SJCRH30 (cell line): ENCODE measurements around the gene KLC1. TPM values are rescaled to one million over a fixed set of nuclear protein-coding genes. Genes with fewer than 3 reads are reported as not detected.
A peak's percentile ranks its signal among the peaks of the same experiment; 100 is the strongest.
"Not testable (repeated sequence)": the region's sequence is repeated elsewhere in the genome, so short reads cannot be mapped to it uniquely, and the experiment has no call there.

ENCODE experiments used
- DNase-seq, 2 experiments: peaks; one replicate each; pipeline ENCODE4 v3.0.0-alpha.2; 2015 to 2020
- H3K27ac ChIP-seq: fragments of 250-450 bp; sonication (Bioruptor Pico); 2 replicates; pipeline ENCODE4 v1.5.1; 2020; ENCODE audit warnings: mild to moderate bottlenecking, moderate library complexity
- H3K27me3 ChIP-seq: fragments of 250-450 bp; sonication (Bioruptor Pico); 2 replicates; pipeline ENCODE4 v1.5.1; 2020; ENCODE audit warnings: mild to moderate bottlenecking, moderate library complexity
- H3K36me3 ChIP-seq: fragments of 250-450 bp; sonication (Bioruptor Pico); 2 replicates; pipeline ENCODE4 v1.5.1; 2020; ENCODE audit warnings: mild to moderate bottlenecking, moderate library complexity
- H3K4me1 ChIP-seq: fragments of 250-450 bp; sonication (Bioruptor Pico); 2 replicates; pipeline ENCODE4 v1.5.1; 2020; ENCODE audit warnings: mild to moderate bottlenecking, moderate library complexity
- H3K4me3 ChIP-seq: fragments of 250-450 bp; sonication (Bioruptor Pico); 2 replicates; pipeline ENCODE4 v1.5.1; 2020; ENCODE audit warnings: mild to moderate bottlenecking, moderate library complexity
- H3K9me3 ChIP-seq: fragments of 250-450 bp; sonication (Bioruptor Pico); replicated peaks from 2 replicates; pipeline ENCODE4 v1.5.1; 2020; ENCODE audit warnings: mild to moderate bottlenecking, moderate library complexity
- total RNA-seq: library from RNA; depleted of rRNA; stranded (reverse); fragments of >200 nt; shearing (Covaris generic); gene quantifications from 2 replicates; pipeline ENCODE4 v1.2.3, GENCODE V29; 2014; rRNA removed

Gene KLC1
- total RNA-seq: 156 and 175 TPM in 2 replicates

DNA sequence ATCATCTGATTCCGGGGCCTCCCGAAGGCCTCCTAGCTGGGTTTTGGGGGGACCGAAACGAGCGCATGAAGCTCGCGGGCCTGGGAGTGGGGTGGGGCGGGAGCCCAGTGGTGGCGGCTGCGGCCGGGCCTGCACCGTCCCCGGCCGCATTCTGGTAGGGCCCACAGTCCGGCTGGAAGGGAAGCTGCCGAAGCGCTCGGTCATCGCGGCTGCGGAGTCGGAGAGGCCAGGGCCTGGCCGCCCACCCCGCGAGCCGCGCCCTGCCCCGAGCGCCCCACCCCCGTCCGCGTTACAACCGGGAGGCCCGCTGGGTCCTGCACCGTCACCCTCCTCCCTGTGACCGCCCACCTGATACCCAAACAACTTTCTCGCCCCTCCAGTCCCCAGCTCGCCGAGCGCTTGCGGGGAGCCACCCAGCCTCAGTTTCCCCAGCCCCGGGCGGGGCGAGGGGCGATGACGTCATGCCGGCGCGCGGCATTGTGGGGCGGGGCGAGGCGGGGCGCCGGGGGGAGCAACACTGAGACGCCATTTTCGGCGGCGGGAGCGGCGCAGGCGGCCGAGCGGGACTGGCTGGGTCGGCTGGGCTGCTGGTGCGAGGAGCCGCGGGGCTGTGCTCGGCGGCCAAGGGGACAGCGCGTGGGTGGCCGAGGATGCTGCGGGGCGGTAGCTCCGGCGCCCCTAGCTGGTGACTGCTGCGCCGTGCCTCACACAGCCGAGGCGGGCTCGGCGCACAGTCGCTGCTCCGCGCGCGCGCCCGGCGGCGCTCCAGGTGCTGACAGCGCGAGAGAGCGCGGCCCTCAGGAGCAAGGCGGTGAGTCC lies at the start of gene KLC1:
Gene KLC1, plus strand, starts transcription at position 528 of the 819 bp plus-strand sequence. CDS start 25,354 bp downstream, outside the sequence.
- Histone ChIP-seq H3K27me3 (no peaks in the 10 kb centered on the region), H3K36me3 (peaks cover 4% of the 10 kb centered on the region), H3K9me3 (no peaks in the 10 kb centered on the region), H3K4me1 (peaks cover 34% of the 10 kb centered on the region), H3K4me3 (peak within 1 kb of the TSS; percentile 98), H3K27ac (peak within 1 kb of the TSS; percentile 62)
- DNase-seq: peak; percentile 81 to 82

DNA sequence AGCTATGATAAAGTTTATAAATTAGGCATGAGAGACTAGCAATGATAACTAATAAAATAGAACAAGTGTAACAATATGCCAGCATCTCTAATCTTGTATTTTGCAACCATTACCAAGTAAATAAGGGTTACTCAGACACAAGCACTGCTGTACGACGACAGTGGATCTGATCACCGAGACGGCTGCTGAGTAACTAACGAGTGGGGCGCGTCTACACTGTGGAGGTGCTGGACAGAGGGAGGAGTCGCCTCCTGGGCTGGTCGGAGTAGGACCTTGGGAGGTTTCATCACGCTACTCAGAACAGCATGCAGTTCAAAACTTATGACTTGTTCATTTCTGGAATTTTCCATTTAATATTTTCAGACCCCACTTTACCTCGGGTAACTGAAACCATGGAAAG lies 47.8 kb upstream of the KLC1 start:
- Histone ChIP-seq H3K36me3 (peaks cover 20% of the 10 kb centered on the region; the same call in 1 of the 2 replicates), H3K4me3 (no peak overlapping the region), H3K9me3 (no peaks in the 10 kb centered on the region), H3K4me1 (peaks cover 8% of the 10 kb centered on the region; the same call in 1 of the 2 replicates), H3K27ac (no peak overlapping the region), H3K27me3 (no peaks in the 10 kb centered on the region)
- DNase-seq: no peak

DNA sequence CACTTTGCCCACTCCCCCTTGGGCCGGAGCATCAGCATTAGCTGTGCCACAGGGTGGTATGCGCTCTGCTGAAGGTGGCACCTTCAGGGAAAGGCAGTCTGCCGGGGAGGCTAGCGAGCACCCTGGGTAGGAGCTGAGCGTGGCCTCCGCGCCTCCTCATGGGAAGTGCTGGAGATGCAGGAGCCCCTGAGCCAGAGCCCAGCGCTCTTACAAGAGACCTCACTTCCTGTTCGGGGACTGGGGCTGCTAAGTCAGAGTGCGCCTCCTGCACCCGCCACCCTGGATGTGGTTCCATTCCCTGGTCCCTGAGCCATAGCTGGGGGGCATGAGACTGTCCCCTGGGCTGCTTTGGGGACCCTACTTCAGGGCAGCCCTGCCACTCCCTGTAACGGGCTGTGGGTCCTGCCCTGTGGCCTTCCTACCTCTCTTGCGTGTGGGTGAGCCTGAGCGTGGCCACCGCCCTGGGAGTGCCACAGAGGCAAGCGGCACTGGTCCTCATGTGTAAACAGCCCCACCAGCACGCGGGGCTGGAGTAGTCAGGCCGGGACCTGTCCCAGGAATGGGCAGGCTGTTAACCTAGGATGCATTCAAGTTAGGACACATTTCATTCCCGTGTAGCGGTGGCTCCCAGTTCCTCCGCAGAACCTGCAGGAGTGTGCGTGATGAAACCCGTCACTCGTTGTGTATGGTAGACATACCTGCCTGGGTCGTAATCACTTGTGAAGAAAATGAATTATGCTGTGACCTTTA lies 46.9 kb upstream of the KLC1 start:
- Histone ChIP-seq H3K9me3 (no peaks in the 10 kb centered on the region), H3K27ac (no peak overlapping the region), H3K4me1 (no peaks in the 10 kb centered on the region; the same call in 1 of the 2 replicates), H3K4me3 (no peak overlapping the region), H3K27me3 (no peaks in the 10 kb centered on the region), H3K36me3 (peaks cover 25% of the 10 kb centered on the region)
- DNase-seq: no peak

DNA sequence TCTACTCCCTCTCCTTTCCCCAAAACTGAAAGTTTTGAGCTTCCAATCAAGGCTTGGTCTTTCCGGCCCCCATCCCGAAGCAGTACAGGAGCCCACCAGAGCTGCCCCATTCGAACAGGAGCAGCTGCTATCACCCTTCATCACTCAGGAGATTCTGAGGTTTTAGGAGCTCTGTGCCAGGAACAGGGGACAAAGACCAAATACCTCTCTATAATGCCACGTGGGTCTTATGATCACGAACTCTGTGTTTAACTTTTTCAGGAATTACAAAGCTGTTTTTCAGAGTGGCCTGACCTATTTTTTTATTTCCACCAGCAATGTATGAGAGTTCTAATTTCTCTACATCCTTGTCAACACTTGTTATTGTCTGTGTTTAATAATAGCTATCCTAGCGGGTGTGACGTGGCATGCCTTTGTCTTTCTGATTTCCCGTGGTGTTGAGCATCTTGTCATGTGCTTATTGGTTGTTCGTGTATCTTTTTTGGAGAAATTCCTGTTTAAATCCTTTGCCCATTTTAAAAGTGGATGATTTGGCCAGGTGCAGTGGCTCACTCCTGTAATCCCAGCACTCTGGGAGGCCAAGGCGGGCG lies 44.6 kb upstream of the KLC1 start:
- Histone ChIP-seq H3K36me3 (peaks cover 23% of the 10 kb centered on the region), H3K4me3 (no peak overlapping the region), H3K9me3 (no peaks in the 10 kb centered on the region), H3K27me3 (no peaks in the 10 kb centered on the region), H3K4me1 (no peaks in the 10 kb centered on the region), H3K27ac (no peak overlapping the region)
- DNase-seq: no peak

DNA sequence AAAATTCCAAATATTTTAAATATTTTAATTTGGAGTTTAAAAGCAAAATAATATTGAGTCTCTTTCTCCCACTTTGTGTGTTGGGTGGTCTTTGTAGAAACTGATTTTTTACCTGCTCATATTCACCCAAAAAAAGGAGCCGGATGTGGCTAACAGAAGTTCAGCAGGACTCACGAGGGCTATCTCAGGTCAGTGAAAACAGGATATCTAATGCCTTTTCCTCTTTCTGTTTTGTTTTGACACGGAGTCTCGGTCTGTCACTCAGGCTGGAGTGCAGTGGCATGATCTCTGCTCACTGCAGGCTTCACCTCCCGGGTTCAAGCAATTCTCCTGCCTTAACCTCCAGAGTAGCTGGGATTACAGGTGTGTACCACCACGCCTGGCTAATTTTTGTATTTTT lies 35.4 kb upstream of the KLC1 start:
- H3K9me3 ChIP-seq: no peaks in the 10 kb centered on the region
- DNase-seq: no peak
- no peak overlapping the region for H3K4me3 ChIP-seq
- no peaks in the 10 kb centered on the region for H3K27me3 ChIP-seq
- H3K27ac ChIP-seq: peak overlapping the region; percentile 51
- peaks cover 34% of the 10 kb centered on the region for H3K4me1 ChIP-seq
- H3K36me3 ChIP-seq: peaks cover 6% of the 10 kb centered on the region

DNA sequence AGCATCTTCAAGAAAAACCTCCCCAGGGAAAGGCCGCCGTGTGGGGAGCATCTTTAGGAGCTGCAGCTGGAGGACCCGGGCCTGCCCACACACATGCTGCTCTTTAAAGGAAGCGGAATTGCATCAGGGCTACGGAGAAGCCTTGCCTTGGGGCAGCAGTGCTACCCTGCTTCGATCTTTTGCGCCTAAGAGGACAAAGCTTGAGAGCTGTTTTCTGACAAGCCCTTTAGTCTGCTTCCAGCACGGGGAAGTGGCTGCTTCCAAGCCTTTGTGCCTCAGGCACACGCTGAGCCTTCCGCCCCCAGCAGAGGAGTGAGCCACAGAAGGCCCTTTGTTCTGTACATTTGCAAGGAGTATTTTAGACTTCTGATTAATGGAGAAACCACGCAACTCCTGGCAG lies 34.7 kb upstream of the KLC1 start:
- peaks cover 4% of the 10 kb centered on the region for H3K36me3 ChIP-seq
- peak; percentile 91 to 95 for DNase-seq

DNA sequence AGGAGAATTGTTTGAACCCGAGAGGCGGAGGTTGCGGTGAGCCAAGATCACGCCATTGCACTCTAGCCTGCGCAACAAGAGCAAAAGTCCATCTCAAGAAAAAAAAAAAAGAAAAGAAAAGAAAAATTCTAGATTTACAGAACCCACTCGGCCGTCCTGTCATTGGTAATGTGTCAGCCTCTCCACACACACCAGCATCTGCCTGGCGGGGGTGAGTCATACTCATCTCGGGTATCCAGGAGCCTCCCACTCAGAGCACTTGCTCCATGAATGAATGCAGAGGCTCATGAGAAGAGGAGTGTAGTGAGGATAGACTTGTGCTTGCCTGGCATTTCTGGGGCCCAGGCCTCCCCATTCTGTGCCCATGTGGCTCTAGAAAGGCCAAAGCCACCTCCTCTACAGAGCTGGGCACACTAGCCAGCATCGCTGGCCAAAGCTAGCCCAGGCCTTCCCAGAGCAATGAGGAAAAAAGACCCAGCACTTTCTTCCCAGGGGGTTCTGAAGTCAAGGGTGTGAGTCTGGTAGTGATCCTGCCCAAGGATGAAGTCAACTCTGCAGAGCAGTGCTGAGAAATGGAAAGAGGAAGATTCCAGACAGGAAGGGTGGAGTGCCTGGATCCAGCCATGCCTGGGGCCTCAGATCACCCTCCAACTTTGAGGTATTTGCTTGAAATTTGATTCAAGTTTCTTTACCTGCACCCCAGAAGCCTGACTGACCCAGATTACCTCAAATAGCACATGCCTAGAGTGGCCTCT lies 31.2 kb upstream of the KLC1 start:
- no peaks in the 10 kb centered on the region for H3K36me3 ChIP-seq
- H3K27ac ChIP-seq: no peak overlapping the region
- H3K4me1 ChIP-seq: peaks cover 34% of the 10 kb centered on the region
- no peaks in the 10 kb centered on the region for H3K9me3 ChIP-seq
- no peak overlapping the region for H3K4me3 ChIP-seq
- peak; percentile 79 to 82 for DNase-seq
- H3K27me3 ChIP-seq: no peaks in the 10 kb centered on the region

More for the DNA sequence above, 34.7 kb upstream of the KLC1 start:
- peak overlapping the region; percentile 51 for H3K27ac ChIP-seq
- peaks cover 34% of the 10 kb centered on the region for H3K4me1 ChIP-seq
- H3K9me3 ChIP-seq: no peaks in the 10 kb centered on the region
- H3K27me3 ChIP-seq: no peaks in the 10 kb centered on the region
- peak overlapping the region; percentile 2; the same call in 1 of the 2 replicates for H3K4me3 ChIP-seq

DNA sequence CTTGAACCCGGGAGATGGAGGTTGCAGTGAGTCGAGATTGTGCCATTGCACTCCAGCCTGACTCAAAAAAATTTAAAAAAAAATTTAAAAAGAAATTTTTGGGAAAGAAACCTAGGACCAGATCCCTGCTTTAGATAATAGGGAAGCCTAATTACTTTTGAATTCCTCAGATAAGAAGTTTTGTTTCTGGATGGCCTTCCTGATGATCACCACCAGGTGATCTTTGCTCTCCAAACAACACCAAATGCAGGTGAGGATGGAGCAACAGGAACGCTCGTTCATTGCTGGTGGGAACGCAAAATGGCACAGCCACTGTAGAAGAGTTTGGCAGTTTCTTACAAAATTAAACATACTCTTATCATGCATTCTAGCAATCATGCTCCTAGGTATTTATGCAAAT lies 28.5 kb upstream of the KLC1 start:
- no peaks in the 10 kb centered on the region for H3K36me3 ChIP-seq
- H3K27ac ChIP-seq: no peak overlapping the region
- no peak for DNase-seq
- no peak overlapping the region for H3K4me3 ChIP-seq
- peaks cover 16% of the 10 kb centered on the region for H3K4me1 ChIP-seq
- H3K9me3 ChIP-seq: no peaks in the 10 kb centered on the region
- no peaks in the 10 kb centered on the region for H3K27me3 ChIP-seq

DNA sequence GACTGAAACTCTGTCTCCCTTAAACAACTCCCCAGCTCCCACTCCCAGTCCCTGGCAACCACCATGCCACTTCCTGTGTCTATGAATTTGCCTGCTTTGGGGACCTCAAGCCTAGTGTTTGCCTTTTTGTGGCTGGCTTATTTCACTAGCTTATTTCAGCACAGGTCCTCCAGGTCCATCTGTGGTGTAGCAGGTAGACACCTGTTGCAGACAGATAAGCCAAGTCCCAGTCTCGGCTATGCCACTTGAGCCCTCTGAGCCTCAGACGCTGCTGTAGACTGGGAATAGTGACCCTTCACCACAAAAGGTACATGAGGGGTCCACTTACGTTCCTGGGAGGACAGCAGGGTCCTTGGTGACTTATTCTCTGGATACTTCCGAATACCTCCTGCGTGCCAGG lies 24.4 kb upstream of the KLC1 start:
- no peak overlapping the region for H3K4me3 ChIP-seq
- no peaks in the 10 kb centered on the region for H3K9me3 ChIP-seq
- H3K27me3 ChIP-seq: no peaks in the 10 kb centered on the region
- no peak overlapping the region for H3K27ac ChIP-seq
- H3K36me3 ChIP-seq: no peaks in the 10 kb centered on the region
- H3K4me1 ChIP-seq: peaks cover 25% of the 10 kb centered on the region
- DNase-seq: no peak

DNA sequence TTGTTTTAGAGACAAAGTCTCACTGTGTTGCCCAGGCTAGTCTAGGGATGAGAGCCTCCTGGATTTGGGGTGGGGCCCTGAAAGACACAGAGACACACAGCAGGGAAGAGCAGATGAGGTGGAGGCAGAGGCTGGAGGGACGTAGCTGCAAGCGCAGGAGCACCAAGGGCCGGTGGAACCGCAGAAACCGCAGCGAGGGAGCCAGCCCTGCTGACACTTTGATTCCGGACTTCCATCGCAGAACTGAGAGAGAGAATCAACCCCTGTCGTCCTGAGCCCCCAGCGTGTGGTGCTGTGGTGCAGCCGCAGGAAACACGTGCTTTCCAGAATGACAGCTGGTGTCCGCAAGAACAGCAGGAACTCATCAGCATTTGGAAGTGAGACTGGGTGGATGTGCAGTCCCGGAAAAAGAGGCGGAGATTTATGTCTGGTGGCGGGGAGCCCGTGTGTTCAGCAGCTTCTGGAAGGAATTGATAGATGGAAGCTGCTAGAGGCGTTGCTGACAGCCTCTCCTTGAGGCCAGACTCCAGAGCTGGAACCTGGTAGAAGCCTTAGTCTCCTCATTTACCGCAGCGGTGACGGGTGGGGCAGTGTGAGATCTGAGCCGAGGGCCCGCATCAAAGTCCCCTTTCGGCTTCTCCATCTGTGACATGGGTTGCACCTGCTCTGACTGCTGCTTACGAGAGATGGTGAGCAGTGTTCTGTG lies 21.9 kb upstream of the KLC1 start:
- peaks cover 27% of the 10 kb centered on the region for H3K4me1 ChIP-seq
- no peaks in the 10 kb centered on the region for H3K36me3 ChIP-seq
- H3K4me3 ChIP-seq: 0 out of 2 replicates have a peak overlapping the region, but pooled peaks have one; percentile 7
- H3K9me3 ChIP-seq: no peaks in the 10 kb centered on the region
- no peak overlapping the region for H3K27ac ChIP-seq
- peak; percentile 91 to 95 for DNase-seq
- no peaks in the 10 kb centered on the region for H3K27me3 ChIP-seq

DNA sequence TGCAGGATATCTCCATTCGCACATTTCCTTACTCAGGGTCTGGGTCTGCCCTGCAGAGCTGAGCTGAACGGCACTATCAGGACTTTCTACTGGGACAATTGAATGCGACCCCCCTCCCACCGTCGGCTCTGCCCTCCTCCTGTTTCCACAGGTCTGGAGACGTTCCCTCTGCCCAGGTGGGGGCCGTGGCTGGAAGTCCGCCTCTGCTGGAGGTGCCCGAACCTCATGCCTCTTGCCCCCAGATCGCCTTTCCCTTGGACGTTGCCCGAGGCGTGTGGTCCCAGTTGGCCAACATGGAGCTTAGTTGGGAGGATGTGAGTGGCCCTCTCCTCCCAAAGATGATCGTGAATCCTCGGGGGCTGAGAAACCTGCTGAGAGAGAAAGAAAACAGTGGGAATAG lies 21.2 kb upstream of the KLC1 start:
- Histone ChIP-seq H3K36me3 (no peaks in the 10 kb centered on the region), H3K9me3 (no peaks in the 10 kb centered on the region), H3K4me3 (no peak overlapping the region), H3K27me3 (no peaks in the 10 kb centered on the region), H3K27ac (no peak overlapping the region), H3K4me1 (peaks cover 27% of the 10 kb centered on the region)
- DNase-seq: no peak

DNA sequence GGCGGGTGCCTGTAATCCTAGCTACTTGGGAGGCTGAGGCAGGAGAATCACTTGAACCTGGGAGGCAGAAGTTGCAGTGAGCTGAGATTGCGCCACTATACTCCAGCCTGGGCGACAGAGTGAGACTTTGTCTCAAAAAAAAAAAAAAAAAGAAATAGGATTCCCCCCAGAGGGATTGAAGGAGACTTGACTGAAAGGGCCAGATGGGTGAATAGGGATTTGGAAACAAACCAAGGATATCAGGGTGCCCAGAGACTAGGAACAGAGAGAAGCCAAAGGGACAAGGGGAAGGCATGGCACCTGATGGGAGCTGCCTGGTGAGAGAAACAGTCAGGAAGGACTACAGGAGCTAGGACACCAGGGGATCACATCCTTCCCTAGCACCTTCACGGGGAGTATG lies 19.9 kb upstream of the KLC1 start:
- not testable (repeated sequence) for H3K36me3 ChIP-seq, H3K27me3 ChIP-seq, H3K4me3 ChIP-seq, H3K9me3 ChIP-seq, H3K27ac ChIP-seq
- peak; percentile 60 to 93 for DNase-seq
- H3K4me1 ChIP-seq: peaks cover 27% of the 10 kb centered on the region

DNA sequence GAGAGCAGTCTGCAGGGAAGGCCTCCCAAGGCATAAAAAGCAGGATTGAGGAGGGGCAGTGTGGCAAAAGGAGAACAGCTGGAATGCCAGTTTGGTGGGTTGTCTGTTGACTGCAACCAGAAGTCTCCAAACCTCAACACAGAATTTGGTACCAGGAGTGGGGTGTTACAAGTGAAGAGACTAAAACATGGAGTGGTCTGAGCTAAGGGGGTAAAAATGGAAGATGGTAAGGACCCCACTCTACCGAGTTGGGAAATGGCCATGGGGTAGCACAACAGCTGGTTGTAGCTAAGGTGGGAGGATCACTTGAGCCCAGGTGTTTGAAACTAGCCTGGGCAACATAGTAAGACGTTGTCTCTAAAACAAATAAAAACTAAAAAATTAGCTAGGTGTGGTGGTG lies 17.8 kb upstream of the KLC1 start:
- no peaks in the 10 kb centered on the region for H3K36me3 ChIP-seq

DNA sequence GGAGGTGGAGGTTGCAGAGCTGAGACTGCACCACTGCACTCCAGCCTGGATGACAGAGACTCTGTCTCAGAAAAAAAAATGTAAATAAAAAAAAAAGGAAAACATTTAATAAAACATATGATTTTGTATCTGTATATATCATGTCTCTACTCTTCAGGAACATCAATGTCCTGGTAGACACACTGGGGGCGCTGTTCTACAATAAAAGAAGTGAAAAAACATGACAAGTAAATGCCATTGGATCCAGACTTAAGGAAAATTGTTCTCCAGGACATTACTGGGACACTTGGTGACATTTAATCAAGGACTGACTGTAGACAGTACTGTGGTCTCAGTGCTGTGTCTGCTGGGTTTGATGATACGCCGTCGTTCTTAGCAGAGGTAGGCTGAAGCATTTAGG lies 15.5 kb upstream of the KLC1 start:
- no peak overlapping the region for H3K4me3 ChIP-seq
- H3K27ac ChIP-seq: no peak overlapping the region
- no peaks in the 10 kb centered on the region for H3K9me3 ChIP-seq
- no peaks in the 10 kb centered on the region for H3K27me3 ChIP-seq
- no peaks in the 10 kb centered on the region for H3K36me3 ChIP-seq
- peaks cover 11% of the 10 kb centered on the region for H3K4me1 ChIP-seq
- DNase-seq: no peak

More for the DNA sequence above, 17.8 kb upstream of the KLC1 start:
- no peaks in the 10 kb centered on the region for H3K9me3 ChIP-seq
- H3K4me1 ChIP-seq: peaks cover 27% of the 10 kb centered on the region
- no peaks in the 10 kb centered on the region for H3K27me3 ChIP-seq
- H3K27ac ChIP-seq: no peak overlapping the region
- H3K4me3 ChIP-seq: no peak overlapping the region
- DNase-seq: no peak
